Thymus (tissue), 2 donors: ENCODE data around the gene ZNF282. TPM values are rescaled to one million over a fixed set of nuclear protein-coding genes. Genes with fewer than 3 reads are reported as not detected.

Source experiments
- polyA plus RNA-seq: library from polyadenylated mRNA; stranded (reverse); fragments of 200-250 nt; gene quantifications from one replicate; pipeline ENCODE4 v1.2.3, GENCODE V29; 2013
- total RNA-seq: library from RNA; stranded (reverse); fragments of 120-200 nt; gene quantifications from one replicate; pipeline ENCODE4 v1.2.4, GENCODE V29; 2013
- donor health status: healthy.

ZNF282 gene
- total and polyA plus RNA-seq, 2 donors, result 7.6 to 13.0 TPM

Other genes with a start within 250 kb of the ZNF282 start
- 93.1 TPM for gene PDIA4, start 167.0 kb upstream of the ZNF282 start, total RNA-seq
- gene PDIA4, start 167.0 kb upstream of the ZNF282 start, polyA plus RNA-seq, result 53.3 TPM
- 7.1 TPM for gene ZNF786, start 104.8 kb upstream of the ZNF282 start, total RNA-seq
- 10.5 TPM for gene ZNF786, start 104.8 kb upstream of the ZNF282 start, polyA plus RNA-seq
- gene ZNF425, start 69.2 kb upstream of the ZNF282 start, total RNA-seq, result 2.2 TPM
- gene ZNF425, start 69.2 kb upstream of the ZNF282 start, polyA plus RNA-seq, result 1.6 TPM
- 6.9 TPM for gene ZNF398, start 48.1 kb upstream of the ZNF282 start, total RNA-seq
- gene ZNF398, start 48.1 kb upstream of the ZNF282 start, polyA plus RNA-seq, result 4.5 TPM
- gene ZNF212, start 44.1 kb downstream of the ZNF282 start, total RNA-seq, result 5.9 TPM
- 16.7 TPM for gene ZNF212, start 44.1 kb downstream of the ZNF282 start, polyA plus RNA-seq
- 7.8 TPM for gene ZNF783, start 66.7 kb downstream of the ZNF282 start, total RNA-seq
- gene ZNF783, start 66.7 kb downstream of the ZNF282 start, polyA plus RNA-seq, result 12.9 TPM